H1 (cell line): ENCODE measurements around the gene DIAPH1. TPM values are rescaled to one million over a fixed set of nuclear protein-coding genes. Genes with fewer than 3 reads are reported as not detected.

Source experiments
- EP300 ChIP-seq, 2 experiments: IDR thresholded peaks; 1 replicate in 1 of 2; 2 replicates in 1 of 2; pipeline ENCODE4 v1.6.1; 2011 to 2012; ENCODE audit warnings: low read depth in 2 of 2, low read length in 2 of 2, mild to moderate bottlenecking in 2 of 2, borderline replicate concordance in 1 of 2, inconsistent platforms in 1 of 2, moderate library complexity in 1 of 2
- SIRT6 ChIP-seq: IDR thresholded peaks from one replicate; pipeline ENCODE4 v1.7.1; 2012; ENCODE audit warnings: low read length, inconsistent platforms
- TEAD4 ChIP-seq: IDR thresholded peaks from 2 replicates; pipeline ENCODE4 v1.6.1; 2012; ENCODE audit warnings: low read depth, low read length, inconsistent platforms, mixed read lengths
- YY1 ChIP-seq: IDR thresholded peaks from 2 replicates; pipeline ENCODE4 v1.6.1; 2011; ENCODE audit warnings: low read depth, mild to moderate bottlenecking, low read length
- polyA plus RNA-seq, 7 experiments: library from polyadenylated mRNA; depleted of rRNA in 3 of 7; stranded (reverse) in 5 of 7; unstranded in 2 of 7; fragments of >200 nt in 5 of 7; fragments of 200-250 nt in 2 of 7; gene quantifications; 1 replicate in 5 of 7; 2 replicates in 1 of 7; 4 replicates in 1 of 7; pipeline versions ENCODE4 v1.2.1 to v1.2.3, GENCODE V29; 2011 to 2013; ENCODE audit warnings: missing spikeins in 2 of 7, mixed read lengths in 2 of 7
- total RNA-seq: library from RNA; stranded (reverse); fragmentation: NEBNext Ultra II Directional; extraction: Animal tissue kit (Norgen Biotek cat#: 25700); gene quantifications from 2 replicates; pipeline ENCODE4 v1.2.1, GENCODE V29; 2021
- TF ChIP-seq, protein P1 (sequence below): IDR thresholded peaks from 2 replicates; pipeline ENCODE4 v1.6.1; 2011; ENCODE audit warnings: low read length, improper control_type of control experiment

The DIAPH1 gene
- total and polyA plus RNA-seq, 2 of the 8 experiments (the other 6 are each of a cell fraction or from before 2014, with no cell fraction given), result 61.2 to 114 TPM

GRCh38 chr5:141613344-141613743, 5.5 kb downstream of the DIAPH1 start (continued):
- TF ChIP-seq, protein P1, sequence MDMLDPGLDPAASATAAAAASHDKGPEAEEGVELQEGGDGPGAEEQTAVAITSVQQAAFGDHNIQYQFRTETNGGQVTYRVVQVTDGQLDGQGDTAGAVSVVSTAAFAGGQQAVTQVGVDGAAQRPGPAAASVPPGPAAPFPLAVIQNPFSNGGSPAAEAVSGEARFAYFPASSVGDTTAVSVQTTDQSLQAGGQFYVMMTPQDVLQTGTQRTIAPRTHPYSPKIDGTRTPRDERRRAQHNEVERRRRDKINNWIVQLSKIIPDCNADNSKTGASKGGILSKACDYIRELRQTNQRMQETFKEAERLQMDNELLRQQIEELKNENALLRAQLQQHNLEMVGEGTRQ, result no peak
- TF ChIP-seq SIRT6, result no peak
- no peak for TF ChIP-seq YY1
- TF ChIP-seq TEAD4, result no peak
- TF ChIP-seq EP300 (IDR thresholded peaks at IDR 0.05; ENCODE audit: borderline replicate concordance in 1 of 2, low read depth in 2 of 2, low read length in 2 of 2), result no peak
